Subcutaneous adipose tissue (tissue), 4 donors: Measurements from ENCODE around the gene KLHDC10. TPM values are rescaled to one million over a fixed set of nuclear protein-coding genes. Genes with fewer than 3 reads are reported as not detected.

Experiments
- total RNA-seq, 4 donors: library from RNA; depleted of rRNA; stranded (reverse); fragments of >200 nt; gene quantifications; one replicate each; pipeline ENCODE4 v1.1.0, GENCODE V29; 2016
- TF ChIP-seq, protein P1 (sequence below): fragments of 450-650 bp; IDR thresholded peaks from one replicate; pipeline ENCODE4 v1.5.1; 2016; ENCODE audit warnings: low read depth, mild to moderate bottlenecking, control low read depth, antibody characterized with exemption, moderate library complexity

The KLHDC10 gene
- total RNA-seq, 4 donors from 2014 or later = 18.9 to 29.3 (median 25.1) TPM

- TF ChIP-seq, protein P1, sequence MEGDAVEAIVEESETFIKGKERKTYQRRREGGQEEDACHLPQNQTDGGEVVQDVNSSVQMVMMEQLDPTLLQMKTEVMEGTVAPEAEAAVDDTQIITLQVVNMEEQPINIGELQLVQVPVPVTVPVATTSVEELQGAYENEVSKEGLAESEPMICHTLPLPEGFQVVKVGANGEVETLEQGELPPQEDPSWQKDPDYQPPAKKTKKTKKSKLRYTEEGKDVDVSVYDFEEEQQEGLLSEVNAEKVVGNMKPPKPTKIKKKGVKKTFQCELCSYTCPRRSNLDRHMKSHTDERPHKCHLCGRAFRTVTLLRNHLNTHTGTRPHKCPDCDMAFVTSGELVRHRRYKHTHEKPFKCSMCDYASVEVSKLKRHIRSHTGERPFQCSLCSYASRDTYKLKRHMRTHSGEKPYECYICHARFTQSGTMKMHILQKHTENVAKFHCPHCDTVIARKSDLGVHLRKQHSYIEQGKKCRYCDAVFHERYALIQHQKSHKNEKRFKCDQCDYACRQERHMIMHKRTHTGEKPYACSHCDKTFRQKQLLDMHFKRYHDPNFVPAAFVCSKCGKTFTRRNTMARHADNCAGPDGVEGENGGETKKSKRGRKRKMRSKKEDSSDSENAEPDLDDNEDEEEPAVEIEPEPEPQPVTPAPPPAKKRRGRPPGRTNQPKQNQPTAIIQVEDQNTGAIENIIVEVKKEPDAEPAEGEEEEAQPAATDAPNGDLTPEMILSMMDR = no peak
Measured at GRCh38 chr7:130152493-130153210, 82.3 kb downstream of the KLHDC10 start.

DNA sequence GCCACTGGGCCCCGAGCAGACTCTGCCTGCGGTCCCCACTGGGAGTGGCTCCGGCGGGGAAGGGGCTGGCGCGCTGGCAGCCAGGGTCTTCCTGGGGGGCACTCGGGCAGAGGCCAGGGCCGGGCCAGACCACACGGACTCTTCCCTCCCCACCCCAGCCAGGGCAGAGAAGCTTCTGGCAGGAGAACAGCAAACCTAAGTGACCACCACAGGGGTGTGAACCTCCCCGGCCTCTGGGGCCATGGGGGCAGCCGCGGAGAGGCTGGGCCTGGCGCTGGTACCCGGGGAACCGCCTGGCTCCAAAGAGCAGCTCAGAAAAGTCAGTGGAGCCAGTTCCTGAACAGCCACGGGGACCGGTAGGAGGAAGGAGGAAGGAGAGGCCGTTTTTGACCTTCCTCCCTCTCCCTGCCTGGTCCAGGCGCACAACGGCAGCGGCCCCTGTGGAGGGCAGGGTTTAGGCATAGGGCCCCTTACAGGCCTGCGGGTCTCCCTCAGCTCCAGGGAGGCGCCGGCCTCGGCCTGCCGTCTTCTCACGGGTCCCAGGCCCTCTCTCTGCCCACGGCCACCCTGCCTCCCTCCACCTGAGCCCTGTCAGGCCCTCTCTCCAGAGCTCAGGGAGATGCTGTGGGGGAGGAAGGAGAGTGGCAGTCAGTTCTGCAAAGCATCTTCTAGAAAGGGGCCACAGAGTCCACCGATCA is 83.0 kb downstream of the KLHDC10 start:
- TF ChIP-seq, protein P1 = no peak

DNA sequence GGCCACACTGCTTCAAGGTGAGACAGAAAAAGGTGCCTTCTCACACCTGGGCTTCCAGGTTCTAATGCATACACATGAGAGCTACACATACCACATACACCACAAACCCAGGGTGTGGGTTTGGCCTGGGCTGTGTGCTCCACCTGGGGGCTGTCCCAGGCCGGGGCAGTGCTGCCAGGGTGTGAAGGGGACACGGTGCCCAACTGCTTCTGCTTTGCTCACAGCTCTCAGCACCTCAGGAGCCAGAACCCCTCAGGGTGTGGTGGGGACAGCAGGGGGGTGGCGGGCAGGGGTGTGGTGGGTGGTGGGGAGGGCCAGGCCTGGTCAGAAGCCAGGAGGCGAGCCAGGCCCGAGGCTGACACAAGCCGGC is 83.8 kb downstream of the KLHDC10 start:
- TF ChIP-seq, protein P1 = no peak

GRCh38 chr7:130154501-130155317 is 84.4 kb downstream of the KLHDC10 start:
- TF ChIP-seq, protein P1 = no peak

DNA sequence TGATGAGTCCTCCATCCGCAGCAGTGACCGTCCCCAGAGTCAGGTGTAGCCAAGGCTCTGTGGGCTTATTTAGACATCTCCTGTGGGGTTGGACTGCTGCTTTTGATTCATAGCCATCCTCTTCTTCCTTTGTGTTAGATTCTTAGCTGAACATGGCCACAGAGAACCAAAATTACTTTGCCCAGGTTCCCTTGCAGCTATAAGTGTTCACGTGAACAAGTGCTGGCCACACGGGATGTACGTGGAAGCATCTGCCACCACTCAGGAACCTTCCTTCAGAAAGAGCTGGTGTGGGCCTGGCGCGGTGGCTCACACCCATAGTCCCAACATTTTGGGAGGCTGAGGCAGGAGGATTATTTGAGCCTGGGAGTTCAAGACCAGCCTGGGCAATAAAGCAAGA is 85.8 kb downstream of the KLHDC10 start:
- TF ChIP-seq, protein P1 = no peak

GRCh38 chr7:130157700-130158099 is 87.4 kb downstream of the KLHDC10 start:
- TF ChIP-seq, protein P1 = no peak

DNA sequence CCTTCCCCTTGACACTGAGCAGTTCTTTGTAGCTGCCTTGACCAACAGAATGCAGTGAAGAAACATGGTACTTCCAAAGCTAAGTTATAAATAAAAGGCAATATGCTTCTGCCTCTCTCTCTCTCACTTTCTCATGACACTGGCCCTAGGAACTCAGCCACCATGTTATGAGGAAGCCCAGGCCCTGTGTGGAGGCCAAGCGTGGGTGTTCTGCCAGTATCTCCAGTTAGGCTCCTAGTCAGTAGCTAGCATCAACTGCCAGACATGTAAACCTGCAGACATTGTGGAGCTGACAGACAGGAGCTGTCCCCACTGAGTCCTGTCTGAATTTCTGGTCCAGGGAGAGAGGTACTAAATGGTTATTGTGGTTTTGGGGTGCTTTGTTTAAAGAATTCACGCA is 89.7 kb downstream of the KLHDC10 start:
- TF ChIP-seq, protein P1 = no peak
